Hematopoietic multipotent progenitor cell treated with erythropoietin and hydrocortisone succinate and interleukin-3 and kit ligand, for 4 days (in vitro differentiated cells): ENCODE measurements around the gene ERVH48-1.
A peak's percentile ranks its signal among the peaks of the same experiment; 100 is the strongest.
"Not testable (repeated sequence)": the region's sequence is repeated elsewhere in the genome, so short reads cannot be mapped to it uniquely, and the experiment has no call there.

Source experiments
- DNase-seq: peaks from one replicate; pipeline ENCODE4 v3.0.0-alpha.2; 2015

ERVH48-1 gene

DNA sequence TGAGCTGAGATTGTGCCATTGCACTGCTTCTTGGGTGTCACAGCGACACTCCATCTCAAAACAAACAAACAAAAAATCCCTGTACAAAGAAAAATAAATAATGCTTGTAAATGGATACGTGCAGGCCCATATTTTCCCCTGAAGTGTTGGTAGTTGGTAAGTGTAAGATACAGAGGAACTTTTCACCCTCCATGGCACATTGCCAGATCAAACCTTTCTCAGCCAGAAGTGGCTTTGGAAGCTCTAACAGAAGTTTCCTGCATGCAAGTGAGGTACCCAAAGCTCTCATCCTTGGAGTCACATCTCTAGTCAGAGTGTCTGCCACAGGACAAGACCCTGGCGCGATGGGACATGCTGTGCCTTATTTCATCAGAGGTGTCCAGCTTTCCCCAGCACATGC lies 25.0 kb downstream of the ERVH48-1 start:
- DNase-seq = peak; percentile 36

DNA sequence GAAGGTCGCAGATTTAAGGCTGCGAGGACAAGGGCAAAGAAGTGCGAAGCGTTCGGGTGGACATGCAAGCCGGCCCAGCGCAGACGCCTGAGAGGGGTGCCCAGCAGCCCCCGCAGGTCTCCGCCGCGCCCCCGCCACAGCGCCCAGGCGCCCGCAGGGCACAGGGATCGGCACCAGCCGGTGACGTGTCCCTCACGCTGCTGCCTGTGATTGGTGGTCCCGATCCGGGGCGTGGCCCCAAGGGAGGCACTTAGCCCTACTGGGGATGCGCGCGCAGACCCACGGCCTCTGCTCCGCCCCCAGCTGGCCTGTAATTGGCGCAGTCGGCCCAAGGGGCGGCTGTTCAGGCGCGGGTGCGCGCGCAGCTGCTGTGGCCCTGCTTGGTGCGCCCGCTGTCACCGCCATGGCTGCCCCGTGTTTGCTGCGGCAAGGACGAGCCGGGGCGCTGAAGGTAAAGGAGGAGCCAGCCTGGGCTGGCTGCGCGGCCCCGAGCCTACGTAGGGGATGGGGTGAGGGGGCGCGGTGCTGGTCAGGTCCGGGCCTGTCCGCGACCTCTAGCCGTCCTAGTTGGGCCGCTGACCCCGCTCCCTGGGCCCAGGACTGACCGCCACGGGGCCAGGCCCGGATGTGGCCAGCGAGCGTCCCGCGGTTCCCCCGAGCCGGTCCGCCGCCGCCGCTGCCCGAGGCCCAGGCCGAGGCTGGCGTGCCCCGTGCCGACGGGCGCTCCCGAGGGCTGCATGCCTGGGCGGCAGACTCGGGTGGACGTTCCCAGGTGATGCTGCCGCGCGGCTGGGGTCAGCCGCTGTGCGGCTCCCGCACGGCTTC lies 32.3 kb downstream of the ERVH48-1 start, which contains the start of gene NDUFV3:
Gene NDUFV3, plus strand, starts transcription at position 379 of the 825 bp plus-strand sequence. Its CDS starts 25 bp downstream, at position 404.
- DNase-seq = peak; percentile 100

DNA sequence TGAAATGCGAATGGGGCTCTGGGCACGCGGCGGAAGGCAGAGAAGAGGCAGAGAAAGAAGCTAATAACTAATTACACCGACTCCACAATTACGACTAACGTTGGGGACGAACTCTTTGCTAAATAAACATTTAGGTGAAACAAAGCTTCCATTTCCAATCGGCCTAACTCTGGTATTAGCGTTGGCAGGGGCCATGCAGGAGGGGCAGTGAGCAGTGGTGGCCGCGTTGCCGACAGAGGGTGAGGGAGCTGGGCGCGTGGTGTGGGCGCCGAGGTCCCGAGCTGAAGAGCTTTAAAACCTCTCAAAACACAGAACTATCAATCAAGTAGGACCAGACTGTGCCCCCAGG lies 32.9 kb downstream of the ERVH48-1 start:
- DNase-seq = no peak

DNA sequence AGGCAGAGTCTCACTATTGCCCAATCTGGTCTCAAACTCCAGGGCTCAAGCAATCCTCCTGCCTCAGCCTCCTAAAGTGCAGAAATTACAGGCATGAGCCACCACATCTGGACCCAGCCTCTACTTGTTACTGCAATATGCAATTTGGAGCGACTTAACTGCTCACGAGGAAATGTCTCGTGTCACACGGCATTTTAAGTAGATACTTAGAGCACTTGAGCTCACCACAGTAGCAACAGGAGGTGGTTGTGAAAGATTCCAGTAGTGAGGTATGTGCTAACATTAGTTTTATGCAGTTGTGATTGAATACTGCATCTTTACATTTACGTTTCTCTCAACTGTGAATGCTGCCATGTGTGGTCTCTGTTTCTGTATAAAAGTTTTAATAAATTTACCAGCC lies 38.1 kb downstream of the ERVH48-1 start:
- DNase-seq = no peak

GRCh38 chr21:42883921-42884320 lies 41.5 kb downstream of the ERVH48-1 start:
- no peak for DNase-seq

DNA sequence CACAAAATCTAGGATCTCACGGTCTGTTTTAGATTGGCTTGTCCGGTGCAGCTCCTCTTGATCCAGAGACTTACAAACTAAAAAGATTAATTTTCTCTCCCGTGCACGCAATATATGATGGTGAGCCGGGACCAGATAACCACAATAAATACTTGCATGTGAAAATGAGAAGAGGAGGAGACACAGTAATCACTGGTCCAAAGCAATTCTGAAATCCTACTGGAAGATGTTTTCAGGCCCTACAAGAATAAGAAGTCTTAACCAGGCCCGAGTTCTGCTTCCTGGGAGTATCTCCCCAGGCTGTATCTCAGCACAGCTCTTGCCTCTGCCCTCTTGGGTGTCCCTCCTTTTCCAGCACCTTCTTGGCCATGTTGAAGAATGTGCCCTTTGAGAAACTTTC lies 45.1 kb downstream of the ERVH48-1 start:
- DNase-seq = no peak

DNA sequence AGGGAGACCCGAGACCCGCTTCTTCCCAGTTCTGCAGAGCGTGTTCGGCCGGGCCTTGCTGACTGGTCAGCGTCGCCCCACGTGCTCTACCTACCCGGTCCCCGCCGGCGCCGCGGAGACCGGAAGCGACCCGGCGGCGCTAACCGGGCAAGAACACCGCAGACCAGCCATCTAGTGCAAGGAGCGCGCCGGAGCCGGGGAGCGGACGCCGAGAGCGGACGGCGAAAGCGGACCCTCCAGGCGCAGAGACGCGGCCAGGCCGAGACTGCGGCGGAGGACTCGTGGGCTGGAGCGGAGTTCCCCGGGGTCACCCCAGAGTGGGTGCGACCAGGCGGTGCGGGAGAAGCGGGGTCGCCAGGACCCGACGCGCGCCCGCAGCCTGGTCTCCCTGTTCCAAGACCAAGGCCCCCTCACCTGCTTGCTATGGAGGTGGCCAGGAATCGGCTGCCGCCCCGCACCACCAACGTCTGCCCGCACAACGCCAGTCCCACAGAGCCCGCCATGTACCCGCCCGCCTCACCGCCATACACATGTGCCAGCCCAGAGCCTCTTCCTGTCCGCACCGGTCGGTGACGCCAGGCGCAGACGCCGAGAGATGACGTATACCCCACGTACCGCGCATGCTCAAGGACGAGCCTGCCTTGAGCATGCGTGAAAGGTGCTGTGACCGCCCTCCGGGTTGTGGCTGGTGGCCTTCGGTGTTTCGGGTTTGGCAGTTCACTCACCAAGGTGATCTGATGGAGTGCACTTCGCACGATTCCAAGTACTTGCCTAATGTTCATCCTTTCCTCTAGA lies 46.2 kb downstream of the ERVH48-1 start, which contains the start of gene WDR4:
Gene WDR4, minus strand, starts transcription at position 547 of the 795 bp plus-strand sequence. Its CDS starts 44 bp downstream, at position 503.
- peak; percentile 98 for DNase-seq

DNA sequence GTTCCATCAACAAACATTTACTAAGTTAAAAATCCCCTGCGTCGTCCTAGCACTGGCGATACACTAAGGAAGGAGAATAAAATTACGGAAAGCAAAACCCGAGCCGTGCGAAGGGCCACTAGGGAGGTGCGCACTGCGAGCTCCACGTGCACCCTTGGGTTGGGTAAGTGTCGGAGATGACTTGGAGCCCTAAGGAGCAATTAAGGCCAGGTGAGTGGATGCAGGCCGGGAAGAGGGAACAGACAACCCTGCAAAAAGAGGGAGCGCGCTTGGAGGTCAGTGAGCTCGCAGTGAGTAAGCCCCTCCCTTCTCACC lies 46.8 kb downstream of the ERVH48-1 start:
- DNase-seq = no peak

DNA sequence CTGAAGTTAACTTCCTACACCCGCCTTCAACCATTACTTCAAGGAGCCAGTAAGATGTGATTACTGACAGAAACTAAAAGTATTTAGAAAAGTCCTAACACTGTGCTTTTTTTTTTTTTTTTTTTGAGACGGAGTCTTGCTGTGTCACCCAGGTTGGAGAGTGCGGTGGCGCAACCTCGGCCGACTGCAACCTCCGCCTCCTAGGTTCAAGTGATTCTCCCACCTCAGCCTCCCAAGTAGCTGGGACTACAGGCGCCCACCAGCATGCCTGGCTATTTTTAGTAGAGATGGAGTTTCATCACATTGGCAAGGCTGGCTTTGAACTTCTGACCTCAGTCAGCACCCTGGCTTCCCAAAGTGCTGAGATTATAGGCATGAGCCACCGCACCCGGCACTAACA lies 49.6 kb downstream of the ERVH48-1 start:
- not testable (repeated sequence) for DNase-seq

- DNase-seq = no peak
These were observed 52.3 kb downstream of the ERVH48-1 start for GRCh38 chr21:42873096-42873495.

- DNase-seq = no peak
These were observed 57.2 kb downstream of the ERVH48-1 start for GRCh38 chr21:42868196-42868595.
